Measurements from ENCODE around the gene ZNF766. TPM values are rescaled to one million over a fixed set of nuclear protein-coding genes. Genes with fewer than 3 reads are reported as not detected.
"Not testable (repeated sequence)": the region's sequence is repeated elsewhere in the genome, so short reads cannot be mapped to it uniquely, and the experiment has no call there.

Gene ZNF766
- total and polyA plus RNA-seq, 2 of the 13 experiments (the other 11 are each of a cell fraction or from before 2014, with no cell fraction given) = 5.2 to 10.3 TPM

DNA sequence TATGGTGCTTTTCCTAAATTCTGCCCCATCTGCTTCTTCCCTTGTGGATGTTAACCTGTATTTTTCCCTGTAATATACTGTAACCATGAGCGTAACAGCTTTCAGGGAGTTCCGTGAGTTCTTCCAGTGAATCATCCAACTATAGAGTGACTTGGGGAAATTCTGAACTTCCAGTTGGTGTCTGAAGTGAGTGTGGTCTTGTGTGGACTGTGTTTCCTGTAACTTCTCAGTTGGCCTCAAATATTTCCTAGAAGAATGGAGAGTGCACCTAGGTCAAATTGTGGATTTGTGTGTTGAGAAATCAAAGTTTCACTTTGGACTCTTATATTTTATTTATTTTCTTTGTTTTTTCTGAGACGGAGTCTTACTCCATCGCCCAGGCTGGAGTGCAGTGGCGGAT is 11.0 kb upstream of the ZNF766 start:
- DNase-seq (ENCODE audit: low spot score) (no peak), ATAC-seq (no peak), FAIRE-seq (no peak)
- no peaks in the 10 kb centered on the region for H3K79me2 ChIP-seq (ENCODE audit: insufficient read depth, low read length)
- POLR2A ChIA-PET = no interaction called here
- no peaks in the 10 kb centered on the region for H3K36me3 ChIP-seq (replicated peaks in 1 of 2; ENCODE audit: control insufficient read depth in 1 of 2, insufficient read depth in 2 of 2, low read length in 2 of 2)
- in situ Hi-C loops (cut with HindIII; ENCODE audit: extremely low pct_ligation_motif_present, low pct_unique_long_range_greater_than_20kb) = no loop called here
- TF ChIP-seq, protein P1, sequence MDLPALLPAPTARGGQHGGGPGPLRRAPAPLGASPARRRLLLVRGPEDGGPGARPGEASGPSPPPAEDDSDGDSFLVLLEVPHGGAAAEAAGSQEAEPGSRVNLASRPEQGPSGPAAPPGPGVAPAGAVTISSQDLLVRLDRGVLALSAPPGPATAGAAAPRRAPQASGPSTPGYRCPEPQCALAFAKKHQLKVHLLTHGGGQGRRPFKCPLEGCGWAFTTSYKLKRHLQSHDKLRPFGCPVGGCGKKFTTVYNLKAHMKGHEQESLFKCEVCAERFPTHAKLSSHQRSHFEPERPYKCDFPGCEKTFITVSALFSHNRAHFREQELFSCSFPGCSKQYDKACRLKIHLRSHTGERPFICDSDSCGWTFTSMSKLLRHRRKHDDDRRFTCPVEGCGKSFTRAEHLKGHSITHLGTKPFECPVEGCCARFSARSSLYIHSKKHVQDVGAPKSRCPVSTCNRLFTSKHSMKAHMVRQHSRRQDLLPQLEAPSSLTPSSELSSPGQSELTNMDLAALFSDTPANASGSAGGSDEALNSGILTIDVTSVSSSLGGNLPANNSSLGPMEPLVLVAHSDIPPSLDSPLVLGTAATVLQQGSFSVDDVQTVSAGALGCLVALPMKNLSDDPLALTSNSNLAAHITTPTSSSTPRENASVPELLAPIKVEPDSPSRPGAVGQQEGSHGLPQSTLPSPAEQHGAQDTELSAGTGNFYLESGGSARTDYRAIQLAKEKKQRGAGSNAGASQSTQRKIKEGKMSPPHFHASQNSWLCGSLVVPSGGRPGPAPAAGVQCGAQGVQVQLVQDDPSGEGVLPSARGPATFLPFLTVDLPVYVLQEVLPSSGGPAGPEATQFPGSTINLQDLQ (CRISPR knock-in tag; IDR thresholded peaks at IDR 0.05) = no peak
- TF ChIP-seq TCF7 (IDR thresholded peaks at IDR 0.05; ENCODE audit: low read depth) = no peak
- no peak for TF ChIP-seq MXD1 (CRISPR knock-in tag; IDR thresholded peaks at IDR 0.05)
- TF ChIP-seq EZH2 (conservative IDR thresholded peaks at IDR 0.05; ENCODE audit: low read depth, low read length) = no peak
- TF ChIP-seq ZSCAN25 (CRISPR knock-in tag; IDR thresholded peaks at IDR 0.05) = no peak
- no peak for TF ChIP-seq ZFP82 (CRISPR knock-in tag; IDR thresholded peaks at IDR 0.05; ENCODE audit: borderline replicate concordance)
- no peak for TF ChIP-seq ZNF720 (CRISPR knock-in tag; IDR thresholded peaks at IDR 0.05)
- TF ChIP-seq FOXK2 (IDR thresholded peaks at IDR 0.05) = no peak
- H2AFZ ChIP-seq (ENCODE audit: low read length) = no peak overlapping the region
- 80% methylated on average over 5 of the region's 5 CpGs for WGBS (ENCODE audit: low lambda C conversion rate)
- peaks cover 6% of the 10 kb centered on the region; the same call in 1 of the 2 replicates for H3K9me3 ChIP-seq (ENCODE audit: low read length)
- no peak overlapping the region for H3K9ac ChIP-seq (ENCODE audit: insufficient read depth, low read depth, low read length)
- no TSS peak for BruUV-seq (replicated peaks)
- H4K20me1 ChIP-seq (ENCODE audit: insufficient read depth, low read length) = no peaks in the 10 kb centered on the region
- H3K4me3 ChIP-seq (replicated peaks in 1 of 3; ENCODE audit: insufficient read depth in 1 of 3, low read depth in 2 of 3, low read length in 3 of 3) = no peak overlapping the region
- CTCF ChIA-PET (ENCODE audit: low intra/inter-chr PET ratio, low total read pairs) = no interaction called here
- no peaks in the 10 kb centered on the region for H3K27me3 ChIP-seq (ENCODE audit: control insufficient read depth in 1 of 2, insufficient read depth in 2 of 2, low read length in 2 of 2)
- H3K4me2 ChIP-seq (ENCODE audit: low read depth, low read length) = no peak overlapping the region
- peaks cover 6% of the 10 kb centered on the region; the same call in 1 of the 2 replicates for H3K4me1 ChIP-seq (ENCODE audit: insufficient read depth, low read length)
- intact Hi-C loops (cut with micrococcal nuclease; ENCODE audit: unreplicated experiment) = no loop called here
- H3K27ac ChIP-seq (ENCODE audit: extremely low read length, insufficient read depth, low read length) = no peak overlapping the region

DNA sequence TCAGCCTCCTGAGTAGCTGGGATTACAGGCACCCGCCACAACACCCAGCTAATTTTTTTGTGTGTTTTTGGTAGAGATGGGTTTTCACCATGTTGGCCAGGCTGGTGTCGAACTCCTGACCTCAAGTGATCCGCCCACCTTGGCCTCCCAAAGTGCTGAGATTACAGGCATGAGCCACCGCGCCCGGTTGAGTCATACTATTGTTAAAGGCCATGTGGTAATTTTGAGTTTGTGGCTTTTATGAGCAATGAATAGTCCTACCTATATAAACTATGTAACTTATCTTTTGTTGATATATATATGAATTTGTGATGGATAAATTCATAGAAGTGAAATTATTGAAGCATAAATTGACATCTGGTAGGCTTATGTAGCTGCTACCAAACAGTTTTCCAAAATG is 3.8 kb upstream of the ZNF766 start:
- WGBS (ENCODE audit: low lambda C conversion rate) = 84% methylated on average over 6 of the region's 6 CpGs
- intact Hi-C loops (cut with micrococcal nuclease; ENCODE audit: unreplicated experiment) = not testable (repeated sequence)

More for the DNA sequence above, 3.8 kb upstream of the ZNF766 start:
- H3K36me3 ChIP-seq (replicated peaks in 1 of 2; ENCODE audit: control insufficient read depth in 1 of 2, insufficient read depth in 2 of 2, low read length in 2 of 2); POLR2A ChIA-PET; H3K9ac ChIP-seq (ENCODE audit: insufficient read depth, low read depth, low read length); BruUV-seq (replicated peaks); H2AFZ ChIP-seq (ENCODE audit: low read length); DNase-seq (ENCODE audit: low spot score); H4K20me1 ChIP-seq (ENCODE audit: insufficient read depth, low read length); FAIRE-seq; in situ Hi-C loops (cut with HindIII; ENCODE audit: extremely low pct_ligation_motif_present, low pct_unique_long_range_greater_than_20kb); H3K4me2 ChIP-seq (ENCODE audit: low read depth, low read length); ATAC-seq; H3K4me3 ChIP-seq (replicated peaks in 1 of 3; ENCODE audit: insufficient read depth in 1 of 3, low read depth in 2 of 3, low read length in 3 of 3); H3K9me3 ChIP-seq (ENCODE audit: low read length); H3K4me1 ChIP-seq (ENCODE audit: insufficient read depth, low read length); H3K27me3 ChIP-seq (ENCODE audit: control insufficient read depth in 1 of 2, insufficient read depth in 2 of 2, low read length in 2 of 2); H3K27ac ChIP-seq (ENCODE audit: extremely low read length, insufficient read depth, low read length); CTCF ChIA-PET (ENCODE audit: low intra/inter-chr PET ratio, low total read pairs): not testable (repeated sequence)
- peaks cover 11% of the 10 kb centered on the region for H3K79me2 ChIP-seq (ENCODE audit: insufficient read depth, low read length)
